HCT116 (cell line): ENCODE results near the gene ARHGAP31.

Experiments
- EZH2 ChIP-seq: fragments of 200-600 bp; sonication (generic); IDR thresholded peaks from 2 replicates; pipeline ENCODE4 v1.6.1; 2017; ENCODE audit warnings: antibody characterized with exemption, mixed run types
- JUND ChIP-seq: IDR thresholded peaks from 2 replicates; pipeline ENCODE4 v1.6.1; 2012
- POLR2A ChIP-seq: IDR thresholded peaks from 2 replicates; pipeline ENCODE4 v1.7.0; 2011; ENCODE audit warnings: borderline replicate concordance; ENCODE audit not compliant: insufficient read depth, insufficient read length; ENCODE audit errors: extremely low read depth
- POLR2AphosphoS5 ChIP-seq: IDR thresholded peaks from 2 replicates; pipeline ENCODE4 v1.6.1; 2011; ENCODE audit warnings: mild to moderate bottlenecking, low read depth, low read length, moderate library complexity
- SP1 ChIP-seq: IDR thresholded peaks from 2 replicates; pipeline ENCODE4 v1.6.1; 2012; ENCODE audit warnings: low read depth
- SRF ChIP-seq: IDR thresholded peaks from 2 replicates; pipeline ENCODE4 v1.6.1; 2012; ENCODE audit warnings: low read depth
- ZFX ChIP-seq: fragments of 450-650 bp; IDR thresholded peaks from 2 replicates; pipeline ENCODE4 v1.6.1; 2017
- TF ChIP-seq, protein P1 (sequence below), 3 experiments: fragments of 200-600 bp in 1 of 3; sonication (generic) in 1 of 3; IDR thresholded peaks in 2 of 3; conservative IDR thresholded peaks in 1 of 3; 2 replicates each; pipeline ENCODE4 v1.5.1; 2012 to 2017; ENCODE audit warnings: low read depth in 2 of 3, low read length in 2 of 3, antibody characterized with exemption in 1 of 3, borderline replicate concordance in 1 of 3, control low read depth in 1 of 3, mild to moderate bottlenecking in 1 of 3, mixed read lengths in 1 of 3, mixed run types in 1 of 3, moderate library complexity in 1 of 3; ENCODE audit not compliant: insufficient read depth in 1 of 3
- TF ChIP-seq, protein P2 (sequence below): IDR thresholded peaks from 2 replicates; pipeline ENCODE4 v1.6.1; 2012; ENCODE audit warnings: low read depth
- TF ChIP-seq, protein P3 (sequence below): IDR thresholded peaks from 2 replicates; pipeline ENCODE4 v1.6.1; 2012
- TF ChIP-seq, protein P4 (sequence below): IDR thresholded peaks from 2 replicates; pipeline ENCODE4 v1.6.1; 2012

DNA sequence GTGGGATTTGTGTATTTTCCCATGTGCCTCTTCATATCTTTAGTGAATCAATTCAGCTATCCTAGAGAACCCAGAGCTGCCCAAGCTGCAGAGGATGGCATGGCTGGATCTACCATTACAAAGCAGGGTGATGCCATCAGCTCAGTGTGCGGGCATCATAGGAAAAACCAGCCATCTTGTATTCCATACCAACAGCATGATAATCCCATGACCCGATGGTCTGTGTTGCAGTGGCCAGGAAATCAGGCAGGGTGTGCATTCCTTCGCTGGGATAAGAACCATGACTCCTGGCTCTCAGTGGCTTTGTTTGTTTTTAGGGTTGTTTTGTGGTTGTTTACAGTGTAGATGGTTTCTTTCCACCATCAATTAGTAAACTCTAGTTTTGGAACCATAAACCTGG is 36.0 kb downstream of the ARHGAP31 start:
- no peak for TF ChIP-seq SRF
- TF ChIP-seq, protein P1, sequence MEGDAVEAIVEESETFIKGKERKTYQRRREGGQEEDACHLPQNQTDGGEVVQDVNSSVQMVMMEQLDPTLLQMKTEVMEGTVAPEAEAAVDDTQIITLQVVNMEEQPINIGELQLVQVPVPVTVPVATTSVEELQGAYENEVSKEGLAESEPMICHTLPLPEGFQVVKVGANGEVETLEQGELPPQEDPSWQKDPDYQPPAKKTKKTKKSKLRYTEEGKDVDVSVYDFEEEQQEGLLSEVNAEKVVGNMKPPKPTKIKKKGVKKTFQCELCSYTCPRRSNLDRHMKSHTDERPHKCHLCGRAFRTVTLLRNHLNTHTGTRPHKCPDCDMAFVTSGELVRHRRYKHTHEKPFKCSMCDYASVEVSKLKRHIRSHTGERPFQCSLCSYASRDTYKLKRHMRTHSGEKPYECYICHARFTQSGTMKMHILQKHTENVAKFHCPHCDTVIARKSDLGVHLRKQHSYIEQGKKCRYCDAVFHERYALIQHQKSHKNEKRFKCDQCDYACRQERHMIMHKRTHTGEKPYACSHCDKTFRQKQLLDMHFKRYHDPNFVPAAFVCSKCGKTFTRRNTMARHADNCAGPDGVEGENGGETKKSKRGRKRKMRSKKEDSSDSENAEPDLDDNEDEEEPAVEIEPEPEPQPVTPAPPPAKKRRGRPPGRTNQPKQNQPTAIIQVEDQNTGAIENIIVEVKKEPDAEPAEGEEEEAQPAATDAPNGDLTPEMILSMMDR (IDR thresholded peaks at IDR 0.05 in 2 of 3, conservative IDR thresholded peaks at IDR 0.05 in 1 of 3; ENCODE audit: borderline replicate concordance in 1 of 3, insufficient read depth in 1 of 3, low read depth in 2 of 3, low read length in 2 of 3), result no peak
- no peak for TF ChIP-seq EZH2
- TF ChIP-seq JUND, result no peak
- no peak for TF ChIP-seq POLR2A
- TF ChIP-seq, protein P2, sequence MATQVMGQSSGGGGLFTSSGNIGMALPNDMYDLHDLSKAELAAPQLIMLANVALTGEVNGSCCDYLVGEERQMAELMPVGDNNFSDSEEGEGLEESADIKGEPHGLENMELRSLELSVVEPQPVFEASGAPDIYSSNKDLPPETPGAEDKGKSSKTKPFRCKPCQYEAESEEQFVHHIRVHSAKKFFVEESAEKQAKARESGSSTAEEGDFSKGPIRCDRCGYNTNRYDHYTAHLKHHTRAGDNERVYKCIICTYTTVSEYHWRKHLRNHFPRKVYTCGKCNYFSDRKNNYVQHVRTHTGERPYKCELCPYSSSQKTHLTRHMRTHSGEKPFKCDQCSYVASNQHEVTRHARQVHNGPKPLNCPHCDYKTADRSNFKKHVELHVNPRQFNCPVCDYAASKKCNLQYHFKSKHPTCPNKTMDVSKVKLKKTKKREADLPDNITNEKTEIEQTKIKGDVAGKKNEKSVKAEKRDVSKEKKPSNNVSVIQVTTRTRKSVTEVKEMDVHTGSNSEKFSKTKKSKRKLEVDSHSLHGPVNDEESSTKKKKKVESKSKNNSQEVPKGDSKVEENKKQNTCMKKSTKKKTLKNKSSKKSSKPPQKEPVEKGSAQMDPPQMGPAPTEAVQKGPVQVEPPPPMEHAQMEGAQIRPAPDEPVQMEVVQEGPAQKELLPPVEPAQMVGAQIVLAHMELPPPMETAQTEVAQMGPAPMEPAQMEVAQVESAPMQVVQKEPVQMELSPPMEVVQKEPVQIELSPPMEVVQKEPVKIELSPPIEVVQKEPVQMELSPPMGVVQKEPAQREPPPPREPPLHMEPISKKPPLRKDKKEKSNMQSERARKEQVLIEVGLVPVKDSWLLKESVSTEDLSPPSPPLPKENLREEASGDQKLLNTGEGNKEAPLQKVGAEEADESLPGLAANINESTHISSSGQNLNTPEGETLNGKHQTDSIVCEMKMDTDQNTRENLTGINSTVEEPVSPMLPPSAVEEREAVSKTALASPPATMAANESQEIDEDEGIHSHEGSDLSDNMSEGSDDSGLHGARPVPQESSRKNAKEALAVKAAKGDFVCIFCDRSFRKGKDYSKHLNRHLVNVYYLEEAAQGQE, result no peak
- TF ChIP-seq, protein P3, sequence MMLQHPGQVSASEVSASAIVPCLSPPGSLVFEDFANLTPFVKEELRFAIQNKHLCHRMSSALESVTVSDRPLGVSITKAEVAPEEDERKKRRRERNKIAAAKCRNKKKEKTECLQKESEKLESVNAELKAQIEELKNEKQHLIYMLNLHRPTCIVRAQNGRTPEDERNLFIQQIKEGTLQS, result no peak
- TF ChIP-seq, protein P4, sequence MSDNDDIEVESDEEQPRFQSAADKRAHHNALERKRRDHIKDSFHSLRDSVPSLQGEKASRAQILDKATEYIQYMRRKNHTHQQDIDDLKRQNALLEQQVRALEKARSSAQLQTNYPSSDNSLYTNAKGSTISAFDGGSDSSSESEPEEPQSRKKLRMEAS, result no peak
- TF ChIP-seq POLR2AphosphoS5, result no peak
- TF ChIP-seq SP1, result no peak
- no peak for TF ChIP-seq ZFX
